Activated CD4-positive, alpha-beta T cell treated with anti-CD3 and anti-CD28 coated beads, Interleukin-2, amount 50 U/mL, for 48 hours (primary cell): Measurements from ENCODE around the gene ETNPPL.
"Not testable (repeated sequence)": the region's sequence is repeated elsewhere in the genome, so short reads cannot be mapped to it uniquely, and the experiment has no call there.

Experiments used
- DNase-seq, 2 experiments: peaks; one replicate each; pipeline ENCODE4 v3.0.0-alpha.2; 2020

Gene ETNPPL

DNA sequence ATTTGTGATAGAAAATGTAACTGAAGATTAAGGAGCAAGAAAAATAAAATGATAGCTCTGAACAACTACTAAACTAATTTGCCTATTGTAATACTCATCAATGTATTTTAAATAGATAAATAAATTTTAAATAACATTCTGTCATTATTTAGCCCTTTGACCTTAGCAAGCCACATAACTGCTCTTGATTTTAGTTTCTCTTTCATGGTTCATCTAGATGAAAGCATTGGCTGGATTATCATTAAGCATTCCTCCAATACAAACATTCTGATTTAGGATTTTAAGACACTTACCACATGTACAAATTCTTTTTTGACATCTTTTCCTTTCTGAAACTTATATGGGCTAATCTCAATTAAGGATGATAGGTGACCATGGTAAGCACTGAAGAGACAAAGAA lies 8.5 kb downstream of the ETNPPL start:
- DNase-seq = no peak

DNA sequence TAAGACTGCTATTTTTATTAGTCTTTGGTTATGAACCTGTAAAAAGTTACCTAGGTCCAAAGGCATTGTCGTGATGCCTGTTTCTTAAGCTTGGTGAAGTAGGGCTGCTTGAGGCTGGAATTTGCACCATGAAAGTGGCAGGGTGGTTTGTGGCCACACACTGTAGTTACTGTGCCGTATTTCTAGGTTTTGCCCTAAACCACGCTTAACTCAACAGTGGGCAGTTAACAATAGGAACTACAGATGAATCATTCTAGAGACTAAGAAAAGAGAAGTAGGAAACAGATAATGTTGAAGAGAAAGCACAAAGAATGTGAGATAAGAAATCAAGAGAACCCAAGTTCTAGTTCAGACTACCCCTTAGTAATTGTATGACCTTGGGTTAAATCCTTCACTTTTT lies 11.5 kb downstream of the ETNPPL start:
- DNase-seq = no peak

DNA sequence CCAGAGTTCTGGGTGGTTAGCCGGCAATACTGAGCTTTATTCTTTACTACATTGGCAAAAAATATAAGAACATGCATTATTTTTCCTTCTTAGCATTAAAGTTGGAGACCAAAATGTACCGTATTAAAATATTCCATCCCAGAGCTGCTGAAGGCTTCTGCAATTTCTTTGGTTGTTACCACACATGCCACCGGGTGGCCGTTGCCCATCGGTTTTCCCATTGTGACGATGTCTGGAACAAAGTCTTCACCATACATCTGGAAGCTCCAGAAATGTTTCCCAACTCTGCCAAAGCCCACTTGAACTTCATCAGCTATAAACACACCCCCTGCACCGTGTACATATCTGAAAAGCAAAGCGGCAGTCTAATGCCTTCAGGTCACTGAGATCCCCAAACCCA lies 13.7 kb downstream of the ETNPPL start:
- no peak for DNase-seq

DNA sequence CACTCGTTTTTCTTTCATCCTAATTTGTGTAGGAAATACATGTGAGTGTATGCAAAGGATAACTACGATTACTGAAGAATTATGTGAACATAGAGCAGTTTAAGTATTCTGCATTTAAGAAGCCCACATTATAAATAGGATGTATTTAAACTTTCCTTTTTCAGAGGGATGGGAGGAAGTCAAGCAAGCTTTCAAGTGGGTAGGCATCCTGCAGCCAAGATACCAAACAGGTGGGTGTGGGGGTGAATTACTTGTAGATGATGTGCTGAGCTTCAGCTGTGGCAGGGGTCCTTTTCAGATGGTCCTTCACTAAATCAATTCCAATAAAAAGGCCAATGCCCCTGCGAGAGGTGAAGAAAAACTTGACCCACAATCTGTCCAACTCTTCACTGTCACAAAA lies 16.3 kb downstream of the ETNPPL start:
- no peak for DNase-seq

DNA sequence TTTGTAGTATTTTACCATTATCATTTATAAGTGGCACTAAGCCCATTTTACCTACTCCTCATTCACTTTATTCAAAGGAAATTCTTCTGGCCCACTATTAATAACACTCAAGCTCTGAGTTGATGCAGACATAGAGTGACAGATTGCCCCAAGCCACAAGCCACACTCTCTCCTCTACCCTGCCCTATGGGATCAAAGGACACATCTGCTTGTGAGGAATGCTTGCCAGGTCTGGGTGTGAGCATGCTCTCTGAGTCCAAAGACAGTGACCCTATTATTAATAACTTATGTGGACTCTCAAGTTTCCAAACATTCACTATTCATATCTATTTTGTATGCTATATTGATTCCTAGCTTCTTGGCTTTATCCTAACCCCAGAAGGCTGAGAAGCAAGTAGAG lies 18.5 kb downstream of the ETNPPL start:
- DNase-seq = no peak

DNA sequence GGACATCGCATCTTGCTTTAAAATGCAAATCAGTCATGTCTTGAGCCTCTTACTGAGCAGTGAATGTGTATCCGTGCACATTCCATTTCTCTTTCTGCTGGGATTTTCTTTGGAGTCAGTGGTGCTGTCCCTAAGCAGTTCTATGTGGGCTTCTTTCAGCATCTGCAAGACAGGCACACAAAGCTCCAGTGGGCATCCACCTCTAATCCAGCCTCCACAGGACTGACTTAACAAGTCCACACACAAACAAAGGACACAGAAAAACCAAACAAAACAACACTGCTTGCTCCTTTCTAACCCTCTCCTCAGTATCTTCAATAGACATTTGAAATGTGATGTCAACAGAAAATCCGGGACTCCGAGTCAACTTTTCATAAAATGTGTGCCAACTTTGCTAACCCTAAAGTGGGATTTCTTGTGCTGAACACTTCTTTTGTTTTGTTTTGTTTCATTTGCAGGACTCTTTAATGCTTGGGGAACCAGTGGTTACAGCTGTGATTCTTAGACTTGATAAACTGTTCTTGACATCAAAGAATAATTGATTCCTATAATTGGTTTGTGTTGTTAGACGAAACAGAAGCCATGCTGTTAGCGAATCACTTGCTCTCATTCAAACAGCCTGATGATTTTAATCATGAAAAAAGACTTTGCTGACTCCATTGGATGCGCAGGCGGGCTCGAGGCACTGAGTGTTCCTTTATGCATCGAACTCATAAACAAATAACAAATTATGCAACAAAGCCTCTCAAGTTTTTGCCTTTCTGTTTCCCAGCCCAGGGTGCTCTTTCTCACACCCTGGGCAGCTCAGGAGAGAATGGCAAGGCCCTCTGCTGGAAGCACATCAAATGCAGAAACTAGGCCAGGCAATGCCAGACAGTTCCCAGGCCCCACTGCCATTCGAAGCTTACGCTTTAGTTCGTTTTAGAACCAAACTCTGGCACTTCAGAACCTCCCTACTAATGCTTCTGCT lies 20.1 kb downstream of the ETNPPL start:
- DNase-seq = no peak

DNA sequence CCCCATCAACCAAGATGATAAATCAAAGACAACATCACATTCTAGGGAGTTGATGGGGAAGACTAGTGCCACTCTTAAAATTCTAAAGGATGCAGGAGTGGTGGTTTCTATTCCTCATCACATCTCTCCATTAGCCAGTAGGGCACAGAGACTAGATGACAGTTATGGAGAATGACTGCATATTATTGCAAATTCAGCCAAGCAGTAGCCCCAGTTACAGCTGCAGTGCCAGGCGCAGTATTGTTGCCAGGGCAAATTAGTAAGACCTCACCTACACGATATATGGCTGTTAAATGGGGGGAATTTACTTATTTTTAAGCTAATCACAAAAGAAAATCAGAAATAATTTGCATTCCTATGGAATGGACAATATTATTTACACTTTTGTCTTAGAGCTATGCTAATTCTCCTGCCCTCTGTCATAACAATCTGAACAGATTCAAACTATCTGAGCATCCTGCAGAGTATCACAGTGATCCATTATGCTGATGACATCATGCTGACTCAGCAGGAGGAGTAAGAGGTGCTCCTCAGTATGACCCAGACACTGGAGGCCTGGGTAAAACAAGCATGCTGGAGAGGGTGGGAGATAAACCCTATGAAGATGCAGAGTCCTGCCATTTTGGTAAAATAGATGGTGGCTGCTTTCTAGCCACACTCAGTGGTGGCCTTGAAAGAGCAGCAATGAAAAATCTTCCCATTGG lies 24.7 kb downstream of the ETNPPL start:
- DNase-seq = no peak

DNA sequence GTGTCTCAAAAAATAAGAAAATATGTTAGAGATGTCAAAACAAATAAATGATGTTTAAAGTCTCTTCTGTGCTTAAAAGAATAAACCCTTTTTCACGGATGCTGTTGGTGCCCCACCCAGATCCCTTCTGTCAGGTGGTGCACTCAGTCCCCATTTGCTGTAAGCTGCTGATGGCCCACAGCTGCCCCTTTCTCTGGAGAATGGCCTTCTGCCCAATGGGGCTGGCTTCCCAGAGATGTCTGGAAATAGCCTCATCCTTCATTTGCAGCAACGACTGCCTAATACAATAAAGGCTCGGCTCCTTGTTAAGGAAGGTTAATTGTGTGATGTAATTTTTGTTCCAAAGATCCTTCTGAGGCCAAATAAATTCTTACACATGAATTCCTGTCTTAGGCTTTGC lies 31.8 kb downstream of the ETNPPL start:
- no peak for DNase-seq

DNA sequence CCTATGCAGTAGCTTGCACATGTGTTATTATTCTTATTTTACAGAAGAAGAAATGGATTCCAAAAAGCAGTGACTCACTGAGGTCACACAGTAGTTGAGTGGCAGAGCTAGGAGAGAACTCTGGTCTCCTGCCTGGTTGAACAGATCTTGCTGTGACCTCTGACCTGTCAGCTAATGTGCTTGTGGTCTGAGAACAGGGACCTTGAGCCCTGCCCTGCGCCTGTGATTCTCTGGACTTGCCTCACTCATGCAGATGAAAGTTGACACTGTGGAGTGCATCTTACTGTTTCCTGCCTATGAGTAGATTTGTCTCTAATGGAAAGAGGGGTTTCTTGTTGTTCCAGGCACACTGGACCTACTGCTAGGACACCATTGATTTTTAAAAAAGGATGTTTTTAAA lies 32.3 kb downstream of the ETNPPL start:
- DNase-seq = no peak

DNA sequence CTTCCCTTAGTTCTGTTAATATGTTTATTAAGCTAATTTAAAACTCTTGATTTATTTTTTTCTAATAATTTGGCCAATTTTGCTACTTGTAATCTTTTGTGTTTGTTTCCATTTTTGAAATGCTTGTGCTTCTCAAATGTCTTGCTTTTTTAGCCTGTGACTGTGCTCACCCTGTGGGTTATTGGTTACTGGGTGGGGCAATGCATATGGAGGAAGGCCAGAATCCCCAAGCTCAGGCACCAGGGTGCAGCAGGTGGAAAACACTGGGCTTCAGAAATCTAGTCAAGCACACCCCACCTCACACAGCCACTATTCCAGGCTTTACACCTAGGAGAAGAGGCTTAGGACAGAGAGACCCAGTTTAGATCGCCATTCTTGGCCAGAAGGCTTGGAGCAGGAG lies 33.1 kb downstream of the ETNPPL start:
- no peak for DNase-seq

DNA sequence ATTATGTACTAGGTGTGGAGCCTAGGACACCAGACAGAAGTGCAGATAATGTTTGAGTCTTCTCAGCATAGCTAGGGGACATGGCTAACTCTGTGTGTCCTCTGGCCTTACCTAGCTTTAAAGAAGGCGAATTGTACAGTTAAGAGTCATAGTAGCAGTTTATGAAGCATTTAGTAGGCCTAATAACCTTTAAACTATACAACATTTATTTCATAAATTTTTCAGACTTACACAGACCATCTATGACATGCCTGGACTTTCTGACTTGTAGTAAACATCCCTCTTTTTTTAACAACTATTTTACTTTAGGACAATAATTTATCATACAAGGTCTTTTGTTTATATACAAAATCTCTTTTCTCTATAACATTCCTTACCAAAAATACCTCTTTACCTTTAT lies 37.4 kb downstream of the ETNPPL start:
- DNase-seq = no peak

DNA sequence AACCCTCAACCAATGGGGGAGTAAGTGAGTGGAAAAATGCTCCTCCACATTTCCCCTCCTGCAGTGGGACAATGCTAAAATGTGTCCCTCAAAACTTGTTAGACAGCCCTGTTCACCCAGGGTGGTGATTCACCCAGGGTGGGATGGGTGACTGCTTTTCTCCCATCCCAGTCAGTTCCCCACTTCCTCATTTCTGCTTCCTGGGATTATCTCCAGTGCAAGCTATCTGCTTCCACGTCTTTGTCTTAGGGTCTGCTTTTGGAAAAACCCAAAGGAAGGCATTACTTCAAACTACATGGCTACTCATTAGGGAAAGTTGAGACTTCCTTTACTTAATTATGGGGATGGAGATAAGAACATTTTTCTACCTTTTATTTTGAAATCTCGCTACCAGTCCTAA lies 45.5 kb downstream of the ETNPPL start:
- no peak for DNase-seq

DNA sequence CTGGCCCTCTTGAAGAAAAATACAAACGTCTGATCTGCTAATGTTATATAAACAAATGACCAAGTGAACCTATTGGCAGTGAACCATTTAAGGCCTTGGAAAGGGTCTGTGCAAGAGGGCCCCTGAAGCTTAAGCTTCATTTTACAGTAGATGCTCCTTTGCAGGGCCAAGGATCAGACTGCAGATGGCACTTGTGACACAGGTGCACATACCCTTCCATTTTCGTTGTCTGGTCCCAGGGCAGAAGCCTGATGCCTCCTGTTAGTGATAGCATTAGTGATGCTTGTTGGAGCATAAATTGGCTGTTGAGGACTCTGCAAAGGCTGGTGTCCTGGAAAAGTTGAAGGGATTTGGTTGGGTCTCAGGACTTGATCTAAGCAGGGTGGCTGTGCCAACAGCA lies 46.5 kb downstream of the ETNPPL start:
- DNase-seq = no peak

DNA sequence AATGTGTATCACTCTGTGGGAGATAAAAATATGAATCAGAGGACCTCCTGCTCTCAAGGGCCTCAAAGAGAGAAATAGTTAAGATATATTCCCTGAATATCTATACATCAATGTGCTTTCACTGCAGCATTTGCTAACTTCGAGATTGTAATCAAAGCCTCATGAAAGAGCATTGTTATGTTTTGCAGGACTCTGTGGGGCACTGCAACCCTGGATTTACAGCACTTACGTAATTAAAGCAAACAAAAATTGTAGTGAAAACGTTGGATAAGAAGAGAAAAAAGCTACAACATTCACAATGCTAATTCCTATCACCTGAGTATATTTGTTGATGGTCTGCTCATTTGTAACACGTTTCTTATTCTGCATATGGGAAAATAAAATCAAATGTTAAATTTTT lies 48.0 kb downstream of the ETNPPL start:
- no peak for DNase-seq

DNA sequence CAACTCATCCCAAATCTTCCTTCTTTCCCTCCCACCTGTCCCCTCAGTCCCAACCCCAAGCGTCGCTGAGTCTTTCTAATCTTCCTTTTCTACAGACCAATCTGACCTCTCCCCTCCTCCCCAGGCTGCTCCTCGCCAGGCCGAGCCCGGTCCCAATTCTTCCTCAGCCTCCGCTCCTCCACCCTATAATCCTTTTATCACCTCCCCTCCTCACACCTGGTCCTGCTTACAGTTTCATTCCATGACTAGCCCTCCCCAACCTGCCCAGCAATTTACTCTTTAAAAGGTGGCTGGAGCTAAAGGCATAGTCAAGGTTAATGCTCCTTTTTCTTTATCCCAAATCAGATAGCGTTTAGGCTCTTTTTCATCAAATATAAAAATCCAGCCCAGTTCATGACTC lies 52.3 kb downstream of the ETNPPL start:
- not testable (repeated sequence) for DNase-seq

DNA sequence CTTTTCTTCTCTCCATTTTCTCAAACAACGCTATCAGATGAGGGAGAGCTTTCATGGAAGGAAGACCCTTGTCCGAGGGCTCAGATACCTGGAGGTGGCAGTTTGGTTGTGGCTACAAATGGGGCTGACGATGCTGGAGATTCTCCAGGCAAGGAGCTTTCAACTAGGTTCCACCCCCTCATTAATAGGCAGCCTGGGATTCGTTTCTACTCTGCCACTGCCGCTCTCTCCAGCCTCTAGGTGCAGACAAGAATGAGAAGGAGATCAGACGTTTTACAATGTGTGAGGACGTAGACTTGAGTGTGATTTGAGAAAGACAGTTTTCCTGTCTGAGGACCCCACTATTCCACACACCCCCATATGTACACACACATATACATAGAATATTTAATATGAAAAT lies 53.1 kb downstream of the ETNPPL start:
- no peak for DNase-seq

DNA sequence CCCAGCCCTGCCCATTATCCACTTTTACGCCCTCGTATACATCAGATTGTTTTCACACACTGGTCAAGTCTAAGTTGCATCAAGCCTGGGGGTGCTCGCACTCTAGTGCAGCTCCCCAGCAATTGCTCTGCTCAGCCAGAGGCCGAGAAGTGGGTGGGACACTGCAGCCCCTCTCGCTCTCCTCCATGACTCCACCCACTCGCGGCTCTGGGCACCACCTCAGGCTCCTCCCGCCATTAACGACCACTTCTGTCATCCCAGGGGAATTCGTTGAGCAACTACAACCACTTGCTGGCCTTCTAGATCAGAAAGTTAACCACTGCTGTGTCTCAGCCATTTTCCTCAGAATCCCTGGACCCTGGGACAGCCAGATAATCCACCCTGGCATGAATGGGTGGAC lies 53.6 kb downstream of the ETNPPL start:
- no peak for DNase-seq

DNA sequence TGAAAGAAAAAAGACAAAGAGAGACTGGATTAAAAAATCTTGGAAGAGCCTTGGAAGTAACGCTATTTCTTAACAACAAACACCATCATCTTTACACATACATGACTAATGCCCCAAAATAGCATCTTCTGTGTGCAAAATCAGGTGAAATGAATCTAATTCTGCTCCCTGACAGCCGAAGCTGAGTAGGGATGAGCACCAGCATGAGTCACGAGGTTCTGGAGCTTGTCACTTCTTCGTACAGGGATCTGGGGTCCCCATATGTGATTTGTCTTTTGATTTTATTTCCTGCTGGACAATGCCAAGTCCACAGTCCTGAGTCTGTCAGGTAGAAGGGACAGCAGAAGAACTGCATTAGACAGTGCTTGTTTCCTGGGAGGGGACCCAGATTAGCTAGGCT lies 56.6 kb downstream of the ETNPPL start:
- DNase-seq = no peak

DNA sequence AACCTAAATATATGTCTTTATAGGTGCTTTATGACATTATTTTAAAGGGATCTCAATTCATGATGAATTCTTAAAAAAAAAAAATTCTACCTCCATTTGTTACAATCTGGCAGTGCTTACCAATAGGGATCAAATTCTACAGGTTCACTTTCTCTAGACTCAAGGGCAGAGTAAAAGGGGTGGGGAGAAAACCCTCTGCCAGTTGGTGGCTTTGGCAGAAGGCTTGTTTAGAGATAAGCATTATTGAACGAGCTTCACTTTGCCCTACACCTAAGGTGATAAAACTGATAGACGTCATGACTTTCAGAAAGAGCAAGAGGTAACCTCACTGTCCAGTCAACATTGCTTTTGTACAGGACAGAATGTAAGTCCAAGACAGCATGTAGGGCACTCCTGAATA lies 58.9 kb downstream of the ETNPPL start:
- no peak for DNase-seq

DNA sequence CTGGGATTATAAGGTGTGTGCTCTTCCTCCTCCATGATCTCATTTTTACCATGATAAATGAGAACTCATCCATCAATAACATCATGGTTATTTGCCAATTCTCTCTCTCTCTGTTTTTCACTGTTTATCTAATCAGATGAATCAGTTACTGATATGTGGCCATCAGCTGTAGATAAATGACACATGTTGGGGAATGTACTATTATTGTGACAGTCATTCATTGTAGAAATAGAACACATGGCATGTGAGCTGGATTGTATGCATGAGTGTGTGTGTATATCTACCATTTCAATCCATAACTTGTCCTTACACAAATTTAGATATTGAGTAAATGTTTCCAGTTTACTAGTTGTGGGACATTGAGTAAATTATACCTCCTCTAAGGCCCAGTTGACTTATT lies 59.5 kb downstream of the ETNPPL start:
- no peak for DNase-seq

DNA sequence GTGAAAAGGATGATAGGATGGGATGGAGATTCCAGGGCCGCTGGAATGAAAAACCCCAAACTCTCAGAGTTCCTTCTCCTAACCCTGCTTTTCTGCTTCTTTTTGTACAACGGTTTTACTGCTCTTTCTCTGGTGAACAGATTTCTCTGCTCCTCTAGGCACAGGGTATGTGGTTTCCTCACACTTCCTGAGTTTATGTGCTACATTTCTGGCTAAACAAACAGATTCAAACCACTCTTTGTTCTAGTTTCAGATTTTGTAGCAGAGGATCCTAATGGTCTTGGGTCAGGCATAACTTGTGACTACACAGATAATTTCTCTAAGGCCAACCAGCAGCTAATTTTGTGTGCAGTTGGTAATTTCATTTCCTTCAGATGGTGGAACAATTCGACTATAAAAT lies 59.9 kb downstream of the ETNPPL start:
- DNase-seq = no peak

DNA sequence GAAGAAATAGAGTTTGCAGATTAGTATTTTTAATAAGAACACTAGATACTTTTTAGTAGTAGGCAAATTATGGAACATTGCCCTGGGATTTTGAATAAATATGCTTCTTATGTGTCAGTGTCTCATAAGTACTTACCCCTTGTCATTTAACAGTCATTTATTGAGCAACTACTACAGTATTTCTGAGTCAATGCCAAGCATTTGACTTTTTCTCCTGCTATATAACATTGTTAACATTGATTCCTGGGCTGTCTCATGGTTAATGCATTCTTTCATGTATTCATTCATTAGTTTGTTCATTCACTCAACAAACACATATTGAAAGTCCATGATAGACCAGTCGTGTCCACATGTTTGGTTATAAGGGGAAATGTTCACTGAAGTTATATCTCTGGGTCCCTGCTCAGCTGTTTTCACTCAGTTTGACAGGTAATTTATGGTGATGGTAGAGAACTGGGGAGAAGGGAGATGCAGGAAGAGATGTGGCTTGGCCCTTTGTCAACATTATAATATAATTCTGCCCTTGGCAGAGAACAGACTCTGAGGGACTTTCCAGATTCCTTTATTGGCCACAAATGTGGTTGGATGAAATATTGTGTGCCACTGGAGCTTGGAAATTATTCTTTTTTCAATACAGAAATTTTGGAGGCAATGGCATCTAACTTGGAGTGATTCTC lies 62.6 kb downstream of the ETNPPL start:
- no peak for DNase-seq

DNA sequence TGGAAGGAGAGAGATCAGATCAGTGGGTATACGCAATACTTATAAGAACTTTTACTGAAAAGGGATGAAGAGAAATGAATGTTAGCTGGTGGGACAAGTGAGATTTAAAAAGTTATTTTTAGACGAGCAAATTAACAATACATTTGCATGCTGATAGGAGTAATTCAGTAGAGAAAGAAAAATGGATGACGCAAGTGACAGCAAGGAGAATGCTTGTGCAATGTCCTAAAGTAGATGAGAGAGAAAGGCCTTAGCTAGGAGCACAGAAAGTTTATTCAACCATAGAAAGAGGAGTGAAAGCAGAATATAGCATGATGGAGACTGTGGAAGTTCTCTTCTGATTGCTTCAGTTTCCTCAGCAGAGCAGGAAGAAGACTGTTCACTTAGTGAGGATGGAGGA lies 66.7 kb downstream of the ETNPPL start:
- no peak for DNase-seq

DNA sequence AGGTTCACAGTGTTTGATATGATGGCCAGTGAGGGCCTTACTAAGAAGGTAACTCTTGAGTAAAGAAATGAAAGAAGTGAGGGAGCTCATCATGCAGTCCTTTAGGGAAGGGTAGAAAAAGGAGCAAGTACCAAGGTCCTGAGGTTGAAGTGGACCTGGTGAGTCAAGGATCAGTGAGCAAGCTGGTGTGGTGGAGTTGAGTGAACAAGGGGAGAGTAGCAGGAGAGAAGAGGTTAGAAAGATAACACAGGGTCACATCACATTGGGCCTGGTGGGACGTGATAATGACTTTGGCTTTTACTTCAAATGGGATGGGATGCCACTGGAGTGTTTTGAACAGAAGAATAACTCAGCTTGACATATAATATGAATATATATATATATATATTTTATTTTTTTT lies 67.8 kb downstream of the ETNPPL start:
- DNase-seq = no peak
